SKM-1 (cell line): Measurements from ENCODE around the gene VENTX.
"Not testable (repeated sequence)": the region's sequence is repeated elsewhere in the genome, so short reads cannot be mapped to it uniquely, and the experiment has no call there.

ENCODE experiments used
- DNase-seq: peaks from one replicate; lab custom pipeline; 2025; ENCODE audit not compliant: unreplicated experiment; lab: John Stamatoyannopoulos, UW

VENTX gene

DNA sequence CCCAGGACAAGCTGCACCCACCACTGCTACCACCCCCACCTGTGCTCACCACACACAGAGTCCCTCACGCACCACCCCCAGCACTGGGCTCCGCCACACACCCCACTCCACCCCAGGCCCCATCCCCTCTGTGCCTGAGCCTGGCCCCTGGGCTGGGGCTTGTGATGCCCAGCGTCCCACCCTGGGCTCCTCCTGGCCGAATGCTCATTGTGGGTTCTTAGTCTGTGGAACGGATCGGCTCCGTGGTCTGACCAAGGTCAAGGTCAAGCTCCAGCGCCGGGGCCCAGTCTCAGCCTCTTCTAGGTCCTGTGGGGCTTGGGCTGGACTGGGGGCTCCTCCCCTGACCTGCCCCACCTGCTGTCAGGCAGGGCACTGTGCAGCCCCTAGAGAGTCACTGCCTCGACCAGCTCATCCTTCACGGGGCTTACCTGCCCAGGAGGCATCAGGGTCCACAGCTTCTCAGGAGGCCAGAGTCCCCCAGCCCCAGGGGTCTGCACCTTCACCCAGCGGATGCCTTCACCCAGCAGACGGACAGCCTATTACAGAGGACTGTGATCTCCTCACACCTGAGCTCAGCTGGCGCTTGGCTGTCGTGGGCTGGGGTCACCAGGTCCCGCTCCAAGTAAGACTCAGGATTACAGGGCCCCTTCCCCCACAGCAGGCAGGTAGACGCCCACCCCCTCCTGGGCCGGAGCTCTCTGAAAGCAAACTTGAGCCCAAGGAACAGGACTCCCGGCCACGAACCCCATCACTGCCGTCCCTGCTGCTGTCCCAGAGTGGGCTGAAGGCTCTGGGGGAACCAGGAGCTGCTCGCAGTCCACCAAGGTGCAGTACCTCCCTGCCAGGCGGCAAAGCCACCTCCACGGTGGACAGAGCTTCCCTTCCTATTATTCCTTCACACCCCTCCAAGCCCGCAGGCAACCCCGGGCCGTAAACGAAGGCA is 22.9 kb upstream of the VENTX start:
- no peak for DNase-seq

- DNase-seq, result no peak
Measured at GRCh38 chr10:133215586-133215985, 22.1 kb upstream of the VENTX start.

GRCh38 chr10:133216776-133217175 is 20.9 kb upstream of the VENTX start:
- no peak for DNase-seq

DNA sequence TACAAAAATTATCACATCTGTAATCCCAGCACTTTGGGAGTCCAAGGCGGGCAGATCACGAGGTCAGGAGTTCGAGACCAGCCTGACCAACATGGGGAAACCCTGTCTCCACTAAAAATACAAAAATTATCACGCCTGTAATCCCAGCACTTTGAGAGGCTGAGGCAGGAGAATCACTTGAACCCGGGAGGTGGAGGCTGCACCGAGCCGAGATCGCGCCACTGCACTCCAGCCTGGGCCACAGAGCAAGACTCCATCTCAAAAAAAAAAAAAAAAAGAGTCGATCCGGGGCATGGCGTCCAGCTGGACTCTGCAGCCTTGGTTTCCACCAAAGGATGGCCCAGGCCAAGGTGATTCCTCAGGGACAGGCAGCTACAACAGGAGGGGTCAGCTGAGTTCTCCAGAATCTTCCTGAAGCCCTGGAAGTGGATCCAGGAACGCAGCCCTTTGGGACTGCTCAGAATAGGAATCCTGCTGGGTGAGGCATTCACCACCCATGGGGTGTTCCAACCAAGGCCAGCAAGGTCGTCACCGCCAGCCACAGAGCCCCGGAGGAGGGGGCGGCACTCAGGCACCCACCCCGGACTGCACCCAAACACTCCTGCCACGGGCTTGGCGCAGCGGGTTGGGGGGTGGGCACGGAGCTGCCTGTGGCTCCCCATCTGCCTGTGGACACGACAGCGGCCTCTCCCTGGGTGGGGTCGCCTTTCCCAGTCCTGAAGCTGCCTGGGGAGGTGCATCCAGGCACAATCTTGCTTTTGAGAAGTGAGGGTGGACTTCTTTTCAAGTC is 19.7 kb upstream of the VENTX start:
- DNase-seq, result no peak

- no peak for DNase-seq
Measured at GRCh38 chr10:133218891-133219290, 18.8 kb upstream of the VENTX start.

DNA sequence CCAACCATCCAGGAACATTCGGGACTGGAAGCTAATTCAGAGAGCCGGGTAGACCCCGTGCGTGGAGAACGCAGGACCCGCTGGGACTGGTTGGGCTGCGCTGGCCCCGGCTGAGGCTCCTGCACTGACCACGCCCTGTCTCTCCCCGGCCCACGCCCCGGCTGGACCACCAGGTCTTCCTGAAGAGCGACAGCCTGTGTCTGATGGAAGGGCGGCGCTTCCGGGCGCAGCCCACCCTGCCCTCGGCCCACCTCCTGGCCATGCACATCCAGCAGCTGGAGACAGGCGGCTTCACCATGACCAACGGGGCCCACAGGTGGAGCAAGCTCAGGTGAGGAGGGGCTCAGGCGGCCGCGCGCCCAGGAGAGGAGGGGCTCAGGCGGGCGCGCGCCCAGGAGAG is 17.9 kb upstream of the VENTX start:
- no peak for DNase-seq

- DNase-seq, result no peak
Measured at GRCh38 chr10:133221331-133221730, 16.3 kb upstream of the VENTX start.

DNA sequence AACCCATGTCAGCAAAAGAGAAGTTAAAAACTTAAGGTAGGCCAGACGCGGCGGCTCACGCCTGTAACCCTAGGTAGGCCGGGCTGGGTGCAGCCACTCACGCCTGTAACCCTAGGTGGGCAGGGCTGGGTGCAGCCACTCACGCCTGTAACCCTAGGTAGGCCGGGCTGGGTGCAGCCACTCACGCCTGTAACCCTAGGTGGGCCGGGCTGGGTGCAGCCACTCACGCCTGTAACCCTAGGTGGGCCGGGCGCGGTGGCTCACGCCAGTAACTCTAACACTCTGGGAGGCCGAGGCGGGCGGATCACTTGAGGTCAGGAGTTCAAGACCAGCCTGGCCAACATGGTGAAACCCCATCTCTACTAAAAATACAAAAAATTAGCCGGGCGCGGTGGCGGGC is 15.9 kb upstream of the VENTX start:
- not testable (repeated sequence) for DNase-seq

GRCh38 chr10:133224076-133224475 is 13.6 kb upstream of the VENTX start:
- no peak for DNase-seq

DNA sequence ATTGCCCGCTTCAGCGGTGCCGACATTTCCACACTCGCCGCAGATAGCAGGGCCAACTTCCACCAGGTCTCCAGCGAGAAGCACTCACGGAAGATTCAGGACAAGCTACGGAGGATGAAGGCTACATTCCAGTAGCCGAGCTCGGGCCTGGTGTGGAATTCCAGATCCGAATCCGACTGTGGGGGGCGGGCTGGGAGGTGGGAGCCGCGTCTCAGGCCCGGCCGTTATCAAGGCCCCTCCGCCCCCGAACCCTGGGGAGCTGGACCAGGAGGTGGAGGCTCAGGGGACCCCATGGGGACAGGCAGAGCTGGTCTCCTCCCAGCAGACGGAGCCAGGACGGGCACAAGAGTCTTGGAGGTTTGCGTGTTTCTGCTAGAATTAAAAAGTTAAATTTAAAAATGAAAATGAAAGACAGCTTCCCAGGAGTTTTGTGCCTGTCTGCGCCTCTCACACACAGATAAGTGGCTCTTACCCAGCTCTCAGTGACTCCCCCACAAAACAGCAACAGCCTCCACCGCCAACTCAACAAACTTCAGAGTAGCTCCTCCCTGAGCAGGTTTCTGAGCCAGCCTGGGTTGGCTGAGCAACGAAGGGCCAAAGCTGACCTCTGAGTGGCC is 12.8 kb upstream of the VENTX start:
- no peak for DNase-seq

GRCh38 chr10:133225707-133226191 is 11.9 kb upstream of the VENTX start:
- DNase-seq, result no peak

- no peak for DNase-seq
Measured at GRCh38 chr10:133226251-133226808, 11.3 kb upstream of the VENTX start.

- DNase-seq, result no peak
Measured at GRCh38 chr10:133227256-133227655, 10.4 kb upstream of the VENTX start.

- no peak for DNase-seq
Measured at GRCh38 chr10:133229265-133230043, 8.2 kb upstream of the VENTX start.

DNA sequence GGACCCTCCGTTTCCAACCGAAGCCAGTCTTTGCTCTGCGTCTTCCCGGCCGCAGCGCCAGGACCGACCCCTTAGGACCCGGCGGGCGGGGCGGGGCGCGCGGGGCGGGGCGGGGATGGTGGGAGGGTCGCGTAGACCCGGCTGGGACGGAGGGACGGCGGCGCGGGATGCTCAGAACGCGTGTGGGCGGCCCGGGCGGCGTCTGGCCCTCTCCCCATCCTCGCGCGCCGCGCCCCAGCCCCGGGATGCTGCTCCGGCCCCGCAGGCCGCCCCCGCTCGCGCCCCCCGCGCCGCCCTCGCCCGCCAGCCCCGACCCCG is 7.7 kb upstream of the VENTX start, which contains the start of gene UTF1:
Gene UTF1 (plus strand): TSS at position 174 of the 318 bp plus-strand sequence. CDS start 72 bp downstream, at position 246.
- DNase-seq, result no peak

GRCh38 chr10:133230387-133231195 is 7.1 kb upstream of the VENTX start:
- DNase-seq, result no peak

- DNase-seq, result no peak
Measured at GRCh38 chr10:133231244-133231945, 6.3 kb upstream of the VENTX start.

DNA sequence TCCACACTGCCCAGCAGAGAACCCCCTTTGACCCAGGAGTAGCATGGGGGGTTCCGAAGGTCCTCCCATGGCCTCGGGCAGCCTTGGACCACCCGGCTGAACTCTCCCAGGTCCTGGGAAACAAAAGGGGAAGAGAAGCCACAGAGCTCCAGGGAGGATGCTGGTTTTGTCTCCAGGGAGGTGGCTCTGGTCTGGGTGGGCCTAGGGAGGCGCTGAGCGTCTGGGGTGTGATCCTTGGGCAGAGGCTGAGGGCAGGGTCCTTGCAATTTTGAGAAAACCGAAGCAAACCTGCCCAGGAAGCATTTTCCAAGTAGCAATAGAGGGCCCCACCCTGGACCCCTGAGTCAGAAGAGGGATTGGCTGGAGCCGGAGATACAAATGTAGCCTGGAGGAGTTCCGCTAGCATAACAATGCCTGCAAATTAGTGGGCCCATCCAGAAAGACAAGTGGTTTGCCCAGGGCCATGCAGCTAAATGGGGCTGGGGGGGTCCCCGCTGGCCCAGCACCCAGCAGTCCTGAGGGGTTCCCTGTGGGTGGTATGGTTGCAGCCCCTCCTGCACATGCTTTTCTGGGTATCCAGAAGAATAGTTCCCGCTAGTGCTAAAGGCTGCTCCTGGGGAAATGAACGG is 5.6 kb upstream of the VENTX start:
- DNase-seq, result no peak
